Fibroblast of lung (primary cell): ENCODE results near the gene SPC24.

Experiments used
- EZH2 ChIP-seq: IDR thresholded peaks from 2 replicates; pipeline ENCODE4 v1.5.1; 2012; ENCODE audit warnings: low read length, control low read depth, mild to moderate bottlenecking; ENCODE audit errors: missing control alignments
- TF ChIP-seq, protein P1 (sequence below), 2 donors: IDR thresholded peaks in 1 of 2; conservative IDR thresholded peaks in 1 of 2; 1 replicate in 1 of 2; 2 replicates in 1 of 2; pipeline ENCODE4 v1.5.1; 2011 to 2012; ENCODE audit warnings: low read length in 2 of 2, control low read depth in 1 of 2, inconsistent platforms in 1 of 2, low read depth in 1 of 2, mild to moderate bottlenecking in 1 of 2

DNA sequence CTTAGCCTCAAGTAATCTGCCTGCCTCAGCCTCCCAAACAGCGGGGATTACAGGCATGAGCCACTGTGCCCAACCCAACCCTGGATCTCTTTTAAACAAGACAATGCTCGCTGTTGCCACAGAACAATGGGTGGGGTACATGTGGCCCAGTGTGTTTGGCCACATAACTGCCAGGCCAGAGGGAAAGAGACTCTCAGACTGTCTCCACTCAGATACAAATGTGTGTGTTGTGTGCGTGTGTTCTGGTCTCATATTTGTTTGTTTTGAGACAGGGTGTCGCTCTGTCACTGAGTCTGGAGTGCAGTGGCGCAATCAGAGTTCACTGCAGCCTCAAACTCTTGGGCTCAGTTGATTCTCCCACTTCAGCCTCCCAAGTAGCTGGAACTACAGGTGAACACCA is 40.5 kb downstream of the SPC24 start:
- TF ChIP-seq, protein P1, sequence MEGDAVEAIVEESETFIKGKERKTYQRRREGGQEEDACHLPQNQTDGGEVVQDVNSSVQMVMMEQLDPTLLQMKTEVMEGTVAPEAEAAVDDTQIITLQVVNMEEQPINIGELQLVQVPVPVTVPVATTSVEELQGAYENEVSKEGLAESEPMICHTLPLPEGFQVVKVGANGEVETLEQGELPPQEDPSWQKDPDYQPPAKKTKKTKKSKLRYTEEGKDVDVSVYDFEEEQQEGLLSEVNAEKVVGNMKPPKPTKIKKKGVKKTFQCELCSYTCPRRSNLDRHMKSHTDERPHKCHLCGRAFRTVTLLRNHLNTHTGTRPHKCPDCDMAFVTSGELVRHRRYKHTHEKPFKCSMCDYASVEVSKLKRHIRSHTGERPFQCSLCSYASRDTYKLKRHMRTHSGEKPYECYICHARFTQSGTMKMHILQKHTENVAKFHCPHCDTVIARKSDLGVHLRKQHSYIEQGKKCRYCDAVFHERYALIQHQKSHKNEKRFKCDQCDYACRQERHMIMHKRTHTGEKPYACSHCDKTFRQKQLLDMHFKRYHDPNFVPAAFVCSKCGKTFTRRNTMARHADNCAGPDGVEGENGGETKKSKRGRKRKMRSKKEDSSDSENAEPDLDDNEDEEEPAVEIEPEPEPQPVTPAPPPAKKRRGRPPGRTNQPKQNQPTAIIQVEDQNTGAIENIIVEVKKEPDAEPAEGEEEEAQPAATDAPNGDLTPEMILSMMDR (conservative IDR thresholded peaks at IDR 0.05 in 1 of 2, IDR thresholded peaks at IDR 0.05 in 1 of 2; ENCODE audit: low read depth in 1 of 2, low read length in 2 of 2): no peak
- no peak for TF ChIP-seq EZH2
